Smooth muscle cell (in vitro differentiated cells): ENCODE data around the gene GPN2. TPM values are rescaled to one million over a fixed set of nuclear protein-coding genes. Genes with fewer than 3 reads are reported as not detected.
"Not testable (repeated sequence)": the region's sequence is repeated elsewhere in the genome, so short reads cannot be mapped to it uniquely, and the experiment has no call there.

Experiments
- DNase-seq: peaks from one replicate; lab custom pipeline; 2025; ENCODE audit not compliant: unreplicated experiment; lab: John Stamatoyannopoulos, UW
- H2AFZ ChIP-seq: fragments of 200-600 bp; sonication (generic); 2 replicates; pipeline ENCODE4 v1.6.0; 2016; ENCODE audit warnings: antibody characterized with exemption, low read depth, mild to moderate bottlenecking
- H3F3A ChIP-seq: fragments of 200-600 bp; sonication (generic); 2 replicates; pipeline ENCODE4 v1.6.0; 2017; ENCODE audit warnings: antibody characterized with exemption, low read depth
- H3K27ac ChIP-seq: fragments of 200-600 bp; sonication (generic); 2 replicates; pipeline ENCODE4 v1.5.1; 2016; ENCODE audit warnings: low read depth, mild to moderate bottlenecking
- H3K27me3 ChIP-seq: fragments of 200-600 bp; sonication (generic); 2 replicates; pipeline ENCODE4 v1.6.1; 2016; ENCODE audit warnings: low read depth, mild to moderate bottlenecking
- H3K36me3 ChIP-seq: fragments of 200-600 bp; sonication (generic); 2 replicates; pipeline ENCODE4 v1.5.1; 2016; ENCODE audit warnings: low read depth
- H3K4me1 ChIP-seq: fragments of 200-600 bp; sonication (generic); 2 replicates; pipeline ENCODE4 v1.5.1; 2016; ENCODE audit warnings: low read depth
- H3K4me2 ChIP-seq: fragments of 200-600 bp; sonication (generic); 2 replicates; pipeline ENCODE4 v1.6.0; 2016; ENCODE audit warnings: mild to moderate bottlenecking
- H3K4me3 ChIP-seq: fragments of 200-600 bp; sonication (generic); 2 replicates; pipeline ENCODE4 v1.5.1; 2016; ENCODE audit warnings: mild to moderate bottlenecking
- H3K79me2 ChIP-seq: fragments of 200-600 bp; sonication (generic); 2 replicates; pipeline ENCODE4 v1.6.0; 2016; ENCODE audit warnings: low read depth, mild to moderate bottlenecking
- H3K9ac ChIP-seq: fragments of 200-600 bp; sonication (generic); 2 replicates; pipeline ENCODE4 v1.6.0; 2016; ENCODE audit warnings: low read depth
- H3K9me3 ChIP-seq: fragments of 200-600 bp; sonication (generic); replicated peaks from 2 replicates; pipeline ENCODE4 v1.5.1; 2016; ENCODE audit warnings: low read depth
- H4K20me1 ChIP-seq: fragments of 200-600 bp; sonication (generic); 2 replicates; pipeline ENCODE4 v1.6.0; 2016; ENCODE audit warnings: low read depth
- WGBS: methylation state at CpG from one replicate; pipeline ENCODE4 v1.1.7; 2016; ENCODE audit warnings: low lambda C conversion rate; 5-methylcytosine and 5-hydroxymethylcytosine counted together
- polyA plus RNA-seq: library from polyadenylated mRNA; unstranded; fragments of >200 nt; fragmentation: Nextera tagmentation; extraction: Ambion mirVana; gene quantifications from 2 replicates; pipeline ENCODE4 v1.2.1, GENCODE V29; 2016
- total RNA-seq: library from RNA; depleted of rRNA; stranded (reverse); fragments of >200 nt; gene quantifications from 2 replicates; pipeline ENCODE4 v1.2.3, GENCODE V29; 2014
- TF ChIP-seq, protein P1 (sequence below): fragments of 200-600 bp; sonication (generic); IDR thresholded peaks from 2 replicates; pipeline ENCODE4 v1.5.1; 2017; ENCODE audit warnings: borderline replicate concordance, mild to moderate bottlenecking, antibody characterized with exemption; ENCODE audit not compliant: insufficient read depth, poor library complexity, severe bottlenecking

GPN2 gene
- total and polyA plus RNA-seq, 2 experiments from 2014 or later, result 13.3 to 36.3 TPM

- H3K4me2 ChIP-seq, result peak overlapping the region; percentile 99
- peak overlapping the region; percentile 89 for H2AFZ ChIP-seq
- WGBS, result 18% methylated on average over 12 of the region's 12 CpGs
- H3K4me3 ChIP-seq, result peak overlapping the region; percentile 82
- no peak for DNase-seq
- H3K27me3 ChIP-seq, result no peaks in the 10 kb centered on the region
- H4K20me1 ChIP-seq, result peaks cover 9% of the 10 kb centered on the region
- H3K4me1 ChIP-seq, result peaks cover 13% of the 10 kb centered on the region
- H3K27ac ChIP-seq, result peak overlapping the region; percentile 87
- TF ChIP-seq, protein P1, sequence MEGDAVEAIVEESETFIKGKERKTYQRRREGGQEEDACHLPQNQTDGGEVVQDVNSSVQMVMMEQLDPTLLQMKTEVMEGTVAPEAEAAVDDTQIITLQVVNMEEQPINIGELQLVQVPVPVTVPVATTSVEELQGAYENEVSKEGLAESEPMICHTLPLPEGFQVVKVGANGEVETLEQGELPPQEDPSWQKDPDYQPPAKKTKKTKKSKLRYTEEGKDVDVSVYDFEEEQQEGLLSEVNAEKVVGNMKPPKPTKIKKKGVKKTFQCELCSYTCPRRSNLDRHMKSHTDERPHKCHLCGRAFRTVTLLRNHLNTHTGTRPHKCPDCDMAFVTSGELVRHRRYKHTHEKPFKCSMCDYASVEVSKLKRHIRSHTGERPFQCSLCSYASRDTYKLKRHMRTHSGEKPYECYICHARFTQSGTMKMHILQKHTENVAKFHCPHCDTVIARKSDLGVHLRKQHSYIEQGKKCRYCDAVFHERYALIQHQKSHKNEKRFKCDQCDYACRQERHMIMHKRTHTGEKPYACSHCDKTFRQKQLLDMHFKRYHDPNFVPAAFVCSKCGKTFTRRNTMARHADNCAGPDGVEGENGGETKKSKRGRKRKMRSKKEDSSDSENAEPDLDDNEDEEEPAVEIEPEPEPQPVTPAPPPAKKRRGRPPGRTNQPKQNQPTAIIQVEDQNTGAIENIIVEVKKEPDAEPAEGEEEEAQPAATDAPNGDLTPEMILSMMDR, result no peak
- H3F3A ChIP-seq, result peaks cover 5% of the 10 kb centered on the region
- peaks cover 31% of the 10 kb centered on the region for H3K79me2 ChIP-seq
- peaks cover 9% of the 10 kb centered on the region for H3K36me3 ChIP-seq
- peak overlapping the region; percentile 93 for H3K9ac ChIP-seq
- no peaks in the 10 kb centered on the region for H3K9me3 ChIP-seq
These were observed 349 bp upstream of the GPN2 start for GRCh38 chr1:26890467-26890796.

- H2AFZ ChIP-seq, result no peak overlapping the region
- H3K9ac ChIP-seq, result no peak overlapping the region
- H3K79me2 ChIP-seq, result peaks cover 25% of the 10 kb centered on the region
- TF ChIP-seq, protein P1, result no peak
- peak overlapping the region; percentile 87 for H3K27ac ChIP-seq
- peaks cover 13% of the 10 kb centered on the region for H3K4me1 ChIP-seq
- H4K20me1 ChIP-seq, result peaks cover 9% of the 10 kb centered on the region
- peaks cover 8% of the 10 kb centered on the region for H3K36me3 ChIP-seq
- WGBS, result 96% methylated on average over 1 of the region's 1 CpG
- DNase-seq, result no peak
- H3K4me2 ChIP-seq, result no peak overlapping the region
- H3F3A ChIP-seq, result peaks cover 5% of the 10 kb centered on the region
- no peaks in the 10 kb centered on the region for H3K9me3 ChIP-seq
- no peak overlapping the region for H3K4me3 ChIP-seq
- no peaks in the 10 kb centered on the region for H3K27me3 ChIP-seq
These were observed 1.9 kb downstream of the GPN2 start for GRCh38 chr1:26888231-26888630.

GRCh38 chr1:26887125-26887524 lies 3.0 kb downstream of the GPN2 start:
- no peak overlapping the region for H3K9ac ChIP-seq
- H2AFZ ChIP-seq, result no peak overlapping the region
- no peaks in the 10 kb centered on the region for H3K27me3 ChIP-seq
- DNase-seq, result no peak
- TF ChIP-seq, protein P1, result peak; percentile 37
- H3K4me3 ChIP-seq, result no peak overlapping the region
- no peak overlapping the region for H3K27ac ChIP-seq
- H3K4me2 ChIP-seq, result no peak overlapping the region
- 92% methylated on average over 1 of the region's 1 CpG for WGBS
- no peaks in the 10 kb centered on the region for H3K9me3 ChIP-seq
- H3K79me2 ChIP-seq, result peaks cover 25% of the 10 kb centered on the region
- peaks cover 3% of the 10 kb centered on the region for H3K36me3 ChIP-seq
- H3F3A ChIP-seq, result peaks cover 5% of the 10 kb centered on the region
- H4K20me1 ChIP-seq, result peaks cover 9% of the 10 kb centered on the region
- H3K4me1 ChIP-seq, result peaks cover 13% of the 10 kb centered on the region

DNA sequence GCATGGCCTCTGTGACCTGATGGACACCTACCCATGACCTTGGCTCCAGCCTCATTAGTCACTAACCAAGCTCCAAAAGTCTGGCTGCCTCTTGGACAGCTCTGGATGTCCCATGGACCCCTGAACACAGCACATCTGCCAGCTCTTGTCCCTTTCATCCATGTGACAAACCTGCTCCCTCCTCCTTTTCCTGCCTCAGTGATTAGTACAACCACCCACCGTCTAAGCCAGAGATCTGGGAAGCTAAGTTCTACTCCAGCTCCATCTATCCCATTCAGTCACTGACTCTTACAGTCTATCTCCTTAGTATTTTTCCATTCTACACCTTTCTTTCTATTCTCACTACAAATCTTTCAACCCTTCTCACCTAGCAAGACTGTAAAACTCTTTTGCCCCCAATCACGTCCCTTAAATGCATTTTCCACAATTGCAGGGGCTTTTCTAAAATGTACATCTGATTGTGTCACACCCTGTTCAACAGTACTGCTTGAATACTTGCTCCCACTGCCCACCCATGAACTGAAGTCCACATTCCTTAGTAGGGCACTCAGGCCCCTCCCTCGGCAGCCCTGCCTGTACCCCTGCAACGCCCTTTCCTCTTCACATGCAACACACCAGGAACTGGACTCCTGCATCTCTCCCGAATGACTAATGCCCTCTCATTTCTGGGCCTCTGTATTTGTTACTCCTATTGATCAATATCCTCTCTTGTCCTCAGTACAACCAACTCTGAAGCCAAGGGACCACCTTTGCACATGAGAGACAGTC lies 7.2 kb downstream of the GPN2 start:
- H3K4me1 ChIP-seq, result no peaks in the 10 kb centered on the region
- peaks cover 10% of the 10 kb centered on the region for H4K20me1 ChIP-seq
- no peak for DNase-seq
- no peak overlapping the region for H2AFZ ChIP-seq
- no peak overlapping the region for H3K4me2 ChIP-seq
- H3K36me3 ChIP-seq, result peaks cover 12% of the 10 kb centered on the region
- H3F3A ChIP-seq, result peaks cover 20% of the 10 kb centered on the region
- H3K27ac ChIP-seq, result no peak overlapping the region
- H3K9me3 ChIP-seq, result no peaks in the 10 kb centered on the region
- TF ChIP-seq, protein P1, result no peak
- H3K4me3 ChIP-seq, result no peak overlapping the region
- 97% methylated on average over 5 of the region's 5 CpGs for WGBS
- H3K79me2 ChIP-seq, result peaks cover 6% of the 10 kb centered on the region
- no peak overlapping the region for H3K9ac ChIP-seq
- H3K27me3 ChIP-seq, result no peaks in the 10 kb centered on the region

- not testable (repeated sequence) for H3K27ac ChIP-seq, H2AFZ ChIP-seq, DNase-seq, H3K9ac ChIP-seq, H3K4me2 ChIP-seq, H3K4me1 ChIP-seq, H3K4me3 ChIP-seq, H3K27me3 ChIP-seq, H3K79me2 ChIP-seq, H3K9me3 ChIP-seq, H4K20me1 ChIP-seq
- whole genome bisulfite sequencing, result 88% methylated on average over 6 of the region's 6 CpGs
- peaks cover 20% of the 10 kb centered on the region for H3F3A ChIP-seq
- peaks cover 12% of the 10 kb centered on the region for H3K36me3 ChIP-seq
These were observed 8.5 kb downstream of the GPN2 start for GRCh38 chr1:26881611-26882010.
